IMR-90 (cell line): ENCODE measurements around the gene ZNF77.
"Not testable (repeated sequence)": the region's sequence is repeated elsewhere in the genome, so short reads cannot be mapped to it uniquely, and the experiment has no call there.

Experiments
- BHLHE40 ChIP-seq: fragments of 150-350 bp; IDR thresholded peaks from 2 replicates; pipeline ENCODE4 v1.6.1; 2016; ENCODE audit warnings: mild to moderate bottlenecking, low read depth, low read length
- CEBPB ChIP-seq: IDR thresholded peaks from 2 replicates; pipeline ENCODE4 v1.6.1; 2012; ENCODE audit warnings: low read depth, low read length, improper control_type of control experiment
- CTCF ChIP-seq: conservative IDR thresholded peaks from 2 replicates; pipeline ENCODE4 v1.5.1; 2012; ENCODE audit warnings: mild to moderate bottlenecking, low read depth, low read length, improper control_type of control experiment
- FOS ChIP-seq: fragments of 150-350 bp; IDR thresholded peaks from 2 replicates; pipeline ENCODE4 v1.6.1; 2016; ENCODE audit warnings: low read depth, low read length
- MAZ ChIP-seq: IDR thresholded peaks from 2 replicates; pipeline ENCODE4 v1.6.1; 2012; ENCODE audit warnings: low read depth, mild to moderate bottlenecking, low read length, improper control_type of control experiment, moderate library complexity, borderline replicate concordance
- MXI1 ChIP-seq: IDR thresholded peaks from 2 replicates; pipeline ENCODE4 v1.6.1; 2012; ENCODE audit warnings: low read depth, mild to moderate bottlenecking, low read length, moderate library complexity, borderline replicate concordance
- POLR2A ChIP-seq: IDR thresholded peaks from 2 replicates; pipeline ENCODE4 v1.6.1; 2012; ENCODE audit warnings: mild to moderate bottlenecking, low read depth, low read length

GRCh38 chr19:2903326-2903725 lies 41.4 kb downstream of the ZNF77 start:
- TF ChIP-seq CTCF, BHLHE40, POLR2A, FOS, CEBPB, MXI1, MAZ: not testable (repeated sequence)
